Natural killer cell (primary cell): ENCODE results near the gene ORAI3. TPM values are rescaled to one million over a fixed set of nuclear protein-coding genes. Genes with fewer than 3 reads are reported as not detected.

Experiments used
- ATAC-seq, 3 donors: fragments of 150-1000 bp in 2 of 3; fragments of 200-7000 bp in 1 of 3; cut with Tn5 transposase; 1 replicate in 1 of 3; 2 replicates in 2 of 3; pipeline ENCODE4 v1.10.0; 2021; ENCODE audit warnings: mild to moderate bottlenecking in 2 of 3, moderate library complexity in 2 of 3
- DNase-seq, 2 donors: peaks; one replicate each; pipeline versions ENCODE4 v3.0.0 to v3.0.0-alpha.2; 2013 to 2021; ENCODE audit warnings: mixed read lengths in 1 of 2
- H3K27ac ChIP-seq: one replicate; pipeline ENCODE4 v1.5.1; 2013; ENCODE audit warnings: mild to moderate bottlenecking, low read length
- H3K27me3 ChIP-seq: one replicate; pipeline ENCODE4 v1.6.1; 2013; ENCODE audit warnings: low read length; ENCODE audit not compliant: control insufficient read depth, insufficient read depth
- H3K36me3 ChIP-seq: one replicate; pipeline ENCODE4 v1.6.1; 2013; ENCODE audit warnings: low read length; ENCODE audit not compliant: control insufficient read depth, insufficient read depth
- H3K4me1 ChIP-seq: one replicate; pipeline ENCODE4 v1.6.1; 2013; ENCODE audit warnings: low read length; ENCODE audit not compliant: control insufficient read depth, insufficient read depth
- H3K4me3 ChIP-seq: one replicate; pipeline ENCODE4 v1.5.1; 2013; ENCODE audit warnings: low read length
- H3K9me3 ChIP-seq: one replicate; pipeline ENCODE4 v1.6.1; 2013; ENCODE audit warnings: low read length; ENCODE audit not compliant: control insufficient read depth, insufficient read depth
- H3K27ac Mint-ChIP-seq, 2 donors: one replicate each; pipeline ENCODE4 v1.8.0; 2022; ENCODE audit warnings: mild to moderate bottlenecking in 2 of 2, mixed read lengths in 2 of 2, moderate library complexity in 1 of 2
- H3K27me3 Mint-ChIP-seq, 2 donors: one replicate each; pipeline ENCODE4 v1.8.0; 2022; ENCODE audit warnings: low read depth in 2 of 2, mixed read lengths in 2 of 2
- H3K36me3 Mint-ChIP-seq: one replicate; pipeline ENCODE4 v1.8.0; 2022; ENCODE audit warnings: mixed read lengths
- H3K4me1 Mint-ChIP-seq, 2 donors: one replicate each; pipeline ENCODE4 v1.8.0; 2022; ENCODE audit warnings: mixed read lengths in 2 of 2
- H3K4me3 Mint-ChIP-seq: one replicate; pipeline ENCODE4 v1.8.0; 2022; ENCODE audit warnings: mild to moderate bottlenecking, moderate library complexity, mixed read lengths
- H3K9me3 Mint-ChIP-seq, 2 donors: one replicate each; pipeline ENCODE4 v1.8.0; 2022; ENCODE audit warnings: mixed read lengths in 2 of 2
- CTCF ChIP-seq: fragments of 200-600 bp; IDR thresholded peaks from one replicate; pipeline ENCODE4 v1.8.0; 2022; ENCODE audit warnings: antibody characterized with exemption
- WGBS: methylation state at CpG from one replicate; pipeline ENCODE4 v1.1.7; 2013; ENCODE audit warnings: missing lambda C conversion rate; ENCODE audit not compliant: insufficient coverage; 5-methylcytosine and 5-hydroxymethylcytosine counted together
- intact Hi-C: fragments of 100-400 bp; cut with micrococcal nuclease; formaldehyde crosslinking; loops from one replicate; pipeline ENCODE4 v1.14.2; 2022
- total RNA-seq, 4 donors: library from RNA; stranded (reverse); fragments of 120-200 nt in 1 of 4; gene quantifications; one replicate each; pipeline versions ENCODE4 v1.2.3 to v1.2.4, GENCODE V29; 2013 to 2022

The ORAI3 gene
- total RNA-seq, 3 donors from 2014 or later (not counting 1 experiment from before 2014, with no cell fraction given), result 10.8 to 19.8 (median 12.8) TPM

DNA sequence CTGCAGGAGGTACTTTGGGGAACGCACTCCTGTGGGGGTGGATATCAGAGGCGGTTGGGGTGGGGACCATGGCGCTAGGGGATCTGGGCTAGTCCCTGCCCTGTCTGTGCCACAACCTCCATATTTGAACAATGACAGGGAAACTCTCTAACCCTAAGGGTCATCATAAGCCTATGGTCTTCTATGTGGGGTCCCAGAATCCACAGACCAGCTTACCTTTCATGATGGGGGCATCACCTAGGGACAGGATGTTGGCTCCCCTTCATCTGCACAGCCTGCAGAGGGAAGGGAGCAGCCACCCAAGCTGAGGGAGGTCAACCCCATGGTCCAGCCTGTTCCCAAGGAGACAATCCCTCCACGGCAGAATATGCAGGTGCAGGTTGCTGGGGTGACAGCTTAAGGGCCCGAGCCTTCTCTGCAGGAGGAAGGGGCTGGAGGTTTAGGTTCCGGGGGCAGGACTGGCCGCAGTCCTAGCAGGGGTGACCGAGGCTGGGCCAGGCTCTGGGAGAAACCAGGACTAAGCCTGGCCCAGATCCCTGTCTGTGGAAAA, 1.7 kb downstream of the ORAI3 start:
- no peak for DNase-seq
- peak overlapping the region; percentile 60 to 88 for H3K27ac Mint-ChIP-seq
- H3K4me3 Mint-ChIP-seq, result peak overlapping the region; percentile 92
- no peaks in the 10 kb centered on the region for H3K27me3 Mint-ChIP-seq
- intact Hi-C loops, result no loop called here
- no peaks in the 10 kb centered on the region for H3K36me3 Mint-ChIP-seq
- peaks cover 10 to 28% of the 10 kb centered on the region in 2 donors for H3K4me1 Mint-ChIP-seq
- Histone ChIP-seq H3K27ac (peak overlapping the region; percentile 71), H3K9me3 (no peaks in the 10 kb centered on the region), H3K27me3 (no peaks in the 10 kb centered on the region), H3K4me3 (peak overlapping the region; percentile 74), H3K4me1 (peaks cover 32% of the 10 kb centered on the region), H3K36me3 (no peaks in the 10 kb centered on the region)
- TF ChIP-seq CTCF, result no peak
- H3K9me3 Mint-ChIP-seq, result no peaks in the 10 kb centered on the region
- no peak for ATAC-seq
- 87% methylated on average over 5 of the region's 8 CpGs for WGBS

GRCh38 chr16:30951193-30951592, 2.3 kb downstream of the ORAI3 start:
- Histone ChIP-seq H3K4me1 (peaks cover 32% of the 10 kb centered on the region), H3K4me3 (no peak overlapping the region), H3K36me3 (no peaks in the 10 kb centered on the region), H3K27me3 (no peaks in the 10 kb centered on the region), H3K9me3 (no peaks in the 10 kb centered on the region), H3K27ac (no peak overlapping the region)
- H3K27me3 Mint-ChIP-seq, result no peaks in the 10 kb centered on the region
- peaks cover 13 to 28% of the 10 kb centered on the region in 2 donors for H3K4me1 Mint-ChIP-seq
- WGBS, result 75% methylated on average over 1 of the region's 1 CpG
- H3K9me3 Mint-ChIP-seq, result no peaks in the 10 kb centered on the region
- no peak for TF ChIP-seq CTCF
- no peak for DNase-seq
- intact Hi-C loops, result no loop called here
- peak overlapping the region; percentile 49 for H3K4me3 Mint-ChIP-seq
- peak overlapping the region in 1 of 2 donors; percentile 44 for H3K27ac Mint-ChIP-seq
- H3K36me3 Mint-ChIP-seq, result no peaks in the 10 kb centered on the region
- no peak for ATAC-seq

GRCh38 chr16:30951750-30952149, 2.9 kb downstream of the ORAI3 start:
- WGBS, result 90% methylated on average over 3 of the region's 3 CpGs
- Mint-ChIP-seq H3K27ac (peak overlapping the region in 1 of 2 donors; percentile 42), H3K4me3 (peak overlapping the region; percentile 25), H3K9me3 (no peaks in the 10 kb centered on the region), H3K4me1 (peaks cover 16 to 28% of the 10 kb centered on the region in 2 donors), H3K36me3 (no peaks in the 10 kb centered on the region), H3K27me3 (no peaks in the 10 kb centered on the region)
- Histone ChIP-seq H3K27ac (no peak overlapping the region), H3K4me1 (peaks cover 35% of the 10 kb centered on the region), H3K27me3 (no peaks in the 10 kb centered on the region), H3K9me3 (no peaks in the 10 kb centered on the region), H3K36me3 (no peaks in the 10 kb centered on the region), H3K4me3 (no peak overlapping the region)
- DNase-seq (no peak), ATAC-seq (no peak)
- TF ChIP-seq CTCF, result no peak
- intact Hi-C loops, result no loop called here

GRCh38 chr16:30953111-30953510, 4.2 kb downstream of the ORAI3 start:
- ATAC-seq (no peak), DNase-seq (no peak)
- Histone ChIP-seq H3K4me3 (no peak overlapping the region), H3K27ac (no peak overlapping the region), H3K9me3 (no peaks in the 10 kb centered on the region), H3K27me3 (no peaks in the 10 kb centered on the region), H3K4me1 (peaks cover 39% of the 10 kb centered on the region), H3K36me3 (no peaks in the 10 kb centered on the region)
- intact Hi-C loops, result no loop called here
- H3K4me1 Mint-ChIP-seq, result peaks cover 16 to 33% of the 10 kb centered on the region in 2 donors
- H3K4me3 Mint-ChIP-seq, result no peak overlapping the region
- TF ChIP-seq CTCF, result no peak
- H3K27me3 Mint-ChIP-seq, result no peaks in the 10 kb centered on the region
- 88% methylated on average over 9 of the region's 9 CpGs for WGBS
- no peaks in the 10 kb centered on the region for H3K9me3 Mint-ChIP-seq
- peak overlapping the region in 1 of 2 donors; percentile 31 for H3K27ac Mint-ChIP-seq
- no peaks in the 10 kb centered on the region for H3K36me3 Mint-ChIP-seq
